Keratinocyte (primary cell): ENCODE data around the gene MTUS2. TPM values are rescaled to one million over a fixed set of nuclear protein-coding genes. Genes with fewer than 3 reads are reported as not detected.

Experiments
- DNase-seq: peaks from one replicate; pipeline ENCODE4 v3.0.0-alpha.2; 2011; ENCODE audit warnings: low read depth, missing footprints, low spot score
- FAIRE-seq: peaks from 2 replicates; lab custom pipeline; 2011; peaks lifted over from hg19 to GRCh38; lab: Jason Lieb, UNC
- H2AFZ ChIP-seq: 2 replicates; pipeline ENCODE4 v1.6.0; 2012; ENCODE audit warnings: low read length, control low read depth, inconsistent platforms; ENCODE audit not compliant: control insufficient read depth
- H3K27ac ChIP-seq: 2 replicates; pipeline ENCODE4 v1.5.1; 2011; ENCODE audit warnings: low read length; ENCODE audit not compliant: control insufficient read depth, insufficient read depth
- H3K27me3 ChIP-seq: 3 replicates; pipeline ENCODE4 v1.6.0; 2011; ENCODE audit warnings: low read length; ENCODE audit not compliant: control insufficient read depth, insufficient read depth; ENCODE audit errors: extremely low read depth
- H3K36me3 ChIP-seq, 2 experiments: 2 replicates in 1 of 2; 3 replicates in 1 of 2; pipeline ENCODE4 v1.5.1; 2011; ENCODE audit warnings: low read length in 2 of 2, mild to moderate bottlenecking in 1 of 2; ENCODE audit not compliant: control insufficient read depth in 2 of 2, insufficient read depth in 2 of 2; ENCODE audit errors: extremely low read depth in 1 of 2
- H3K4me1 ChIP-seq: 3 replicates; pipeline ENCODE4 v1.5.1; 2011; ENCODE audit warnings: low read length; ENCODE audit not compliant: control insufficient read depth, insufficient read depth; ENCODE audit errors: extremely low read depth
- H3K4me2 ChIP-seq: 3 replicates; pipeline ENCODE4 v1.6.0; 2011; ENCODE audit warnings: low read depth, low read length; ENCODE audit not compliant: control insufficient read depth, insufficient read depth; ENCODE audit errors: extremely low read depth
- H3K4me3 ChIP-seq, 3 experiments: fragments of 200-600 bp in 1 of 3; sonication (generic) in 1 of 3; 2 replicates in 2 of 3; 3 replicates in 1 of 3; pipeline ENCODE4 v1.5.1; 2011 to 2016; ENCODE audit warnings: low read length in 3 of 3, mild to moderate bottlenecking in 3 of 3, control low read depth in 2 of 3, inconsistent platforms in 1 of 3, low read depth in 1 of 3, mixed read lengths in 1 of 3, mixed run types in 1 of 3, moderate library complexity in 1 of 3; ENCODE audit not compliant: control insufficient read depth in 2 of 3, insufficient read depth in 2 of 3; ENCODE audit errors: extremely low read depth in 1 of 3
- H3K79me2 ChIP-seq: 2 replicates; pipeline ENCODE4 v1.6.0; 2012; ENCODE audit warnings: low read length; ENCODE audit not compliant: control insufficient read depth, insufficient read depth
- H3K9ac ChIP-seq: 3 replicates; pipeline ENCODE4 v1.6.0; 2011; ENCODE audit warnings: low read length; ENCODE audit not compliant: control insufficient read depth, insufficient read depth; ENCODE audit errors: extremely low read depth
- H3K9me1 ChIP-seq: 3 replicates; pipeline ENCODE4 v1.6.0; 2011; ENCODE audit warnings: low read length; ENCODE audit not compliant: control insufficient read depth, insufficient read depth; ENCODE audit errors: extremely low read depth
- H3K9me3 ChIP-seq: 2 replicates; pipeline ENCODE4 v1.5.1; 2012; ENCODE audit warnings: low read depth, low read length; ENCODE audit not compliant: control insufficient read depth
- H4K20me1 ChIP-seq: 3 replicates; pipeline ENCODE4 v1.6.0; 2011; ENCODE audit warnings: low read length; ENCODE audit not compliant: control insufficient read depth, insufficient read depth; ENCODE audit errors: extremely low read depth
- CTCF ChIP-seq, 3 experiments: IDR thresholded peaks in 1 of 3; conservative IDR thresholded peaks in 1 of 3; optimal IDR thresholded peaks in 1 of 3; 2 replicates in 2 of 3; 3 replicates in 1 of 3; pipeline versions ENCODE3 to v1.5.1; 2011; ENCODE audit warnings: low read length in 3 of 3, mild to moderate bottlenecking in 3 of 3, moderate library complexity in 2 of 3, control low read depth in 1 of 3, inconsistent platforms in 1 of 3; ENCODE audit not compliant: insufficient read depth in 2 of 3; ENCODE audit errors: extremely low read depth in 1 of 3
- EZH2 ChIP-seq: IDR thresholded peaks from one replicate; pipeline ENCODE4 v1.6.1; 2012; ENCODE audit warnings: inconsistent platforms, mild to moderate bottlenecking, low read length, moderate library complexity
- dilution Hi-C: fragments of 300-500 bp; cut with MboI; formaldehyde crosslinking; loops from one replicate; pipeline ENCODE4 v1.7.0; 2020; ENCODE audit warnings: low sequenced_read_pairs; ENCODE audit not compliant: extremely low pct_ligation_motif_present
- polyA plus RNA-seq, 5 experiments: library from polyadenylated mRNA; depleted of rRNA in 3 of 5; stranded (reverse) in 3 of 5; stranded (forward) in 1 of 5; unstranded in 1 of 5; fragments of >200 nt; gene quantifications; 1 replicate in 1 of 5; 2 replicates in 3 of 5; 3 replicates in 1 of 5; pipeline versions ENCODE4 v1.2.1 to v1.2.3, GENCODE V29; 2011 to 2012; ENCODE audit warnings: missing spikeins in 2 of 5, low read depth in 1 of 5, low replicate concordance in 1 of 5

Gene MTUS2
- polyA plus RNA-seq, 1 donor (not counting 4 experiments of a cell fraction or from before 2014, with no cell fraction given): 0.17 TPM

- Histone ChIP-seq H3K27ac (no peak overlapping the region), H3K9me3 (no peaks in the 10 kb centered on the region), H3K36me3 (no peaks in the 10 kb centered on the region), H3K4me3 (no peak overlapping the region), H4K20me1 (no peaks in the 10 kb centered on the region), H3K79me2 (no peaks in the 10 kb centered on the region), H2AFZ (no peak overlapping the region), H3K4me2 (no peak overlapping the region), H3K27me3 (no peaks in the 10 kb centered on the region), H3K9me1 (no peaks in the 10 kb centered on the region), H3K4me1 (peaks cover 20% of the 10 kb centered on the region), H3K9ac (no peak overlapping the region)
- dilution Hi-C loops: no loop called here
- DNase-seq (no peak), FAIRE-seq (no peak)
- TF ChIP-seq CTCF (optimal IDR thresholded peaks at IDR 0.05 in 1 of 3, IDR thresholded peaks at IDR 0.05 in 1 of 3, conservative IDR thresholded peaks at IDR 0.05 in 1 of 3; ENCODE audit: extremely low read depth in 1 of 3, insufficient read depth in 2 of 3, low read length in 3 of 3) (no peak), EZH2 (no peak)
Measured at GRCh38 chr13:29435125-29435911, 615.2 kb downstream of the MTUS2 start.

- TF ChIP-seq CTCF (optimal IDR thresholded peaks at IDR 0.05 in 1 of 3, IDR thresholded peaks at IDR 0.05 in 1 of 3, conservative IDR thresholded peaks at IDR 0.05 in 1 of 3; ENCODE audit: extremely low read depth in 1 of 3, insufficient read depth in 2 of 3, low read length in 3 of 3) (no peak), EZH2 (no peak)
- FAIRE-seq (no peak), DNase-seq (no peak)
- H4K20me1 ChIP-seq: no peaks in the 10 kb centered on the region
- H3K4me3 ChIP-seq: no peak overlapping the region
- H3K79me2 ChIP-seq: no peaks in the 10 kb centered on the region
- H3K36me3 ChIP-seq: no peaks in the 10 kb centered on the region
- H3K27ac ChIP-seq: no peak overlapping the region
- H3K9ac ChIP-seq: no peak overlapping the region
- H3K4me1 ChIP-seq: peaks cover 20% of the 10 kb centered on the region
- dilution Hi-C loops: no loop called here
- no peaks in the 10 kb centered on the region for H3K27me3 ChIP-seq
- no peaks in the 10 kb centered on the region for H3K9me3 ChIP-seq
- H3K4me2 ChIP-seq: no peak overlapping the region
- H3K9me1 ChIP-seq: no peaks in the 10 kb centered on the region
- H2AFZ ChIP-seq: no peak overlapping the region
Measured at GRCh38 chr13:29436291-29436690, 616.2 kb downstream of the MTUS2 start.
